ENCODE data around the gene TAB2.
A peak's percentile ranks its signal among the peaks of the same experiment; 100 is the strongest.
"Not testable (repeated sequence)": the region's sequence is repeated elsewhere in the genome, so short reads cannot be mapped to it uniquely, and the experiment has no call there.

Gene TAB2

GRCh38 chr6:149440735-149441671, 123.5 kb downstream of the TAB2 start:
- no peaks in the 10 kb centered on the region for H3K36me3 ChIP-seq (replicated peaks)
- DNase-seq, result no peak
- in situ Hi-C loops (cut with HindIII; ENCODE audit: low pct_ligation_motif_present, low sequenced_read_pairs), result no loop called here

GRCh38 chr6:149441740-149442139, 124.2 kb downstream of the TAB2 start:
- in situ Hi-C loops (cut with HindIII; ENCODE audit: low pct_ligation_motif_present, low sequenced_read_pairs), result no loop called here
- TF ChIP-seq CTCF (IDR thresholded peaks at IDR 0.05; ENCODE audit: low read depth, low read length, missing control alignments), result no peak
- no peaks in the 10 kb centered on the region for H3K36me3 ChIP-seq (replicated peaks)
- DNase-seq, result no peak
- no peak overlapping the region for H3K27ac ChIP-seq
- no peak overlapping the region for H3K4me3 ChIP-seq (ENCODE audit: low read depth, low read length)
- no peaks in the 10 kb centered on the region for H3K27me3 ChIP-seq (replicated peaks)

More at GRCh38 chr6:149440735-149441671, 123.5 kb downstream of the TAB2 start:
- Histone ChIP-seq H3K4me3 (ENCODE audit: low read depth, low read length) (no peak overlapping the region), H3K27me3 (replicated peaks) (no peaks in the 10 kb centered on the region), H3K27ac (no peak overlapping the region)
- no peak for TF ChIP-seq CTCF (IDR thresholded peaks at IDR 0.05; ENCODE audit: low read depth, low read length, missing control alignments)

- Histone ChIP-seq H3K4me3 (ENCODE audit: low read depth, low read length) (no peak overlapping the region), H3K36me3 (replicated peaks) (no peaks in the 10 kb centered on the region), H3K27ac (no peak overlapping the region), H3K27me3 (replicated peaks) (no peaks in the 10 kb centered on the region)
- in situ Hi-C loops (cut with HindIII; ENCODE audit: low pct_ligation_motif_present, low sequenced_read_pairs), result no loop called here
- peak; percentile 43 for DNase-seq
- TF ChIP-seq CTCF (IDR thresholded peaks at IDR 0.05; ENCODE audit: low read depth, low read length, missing control alignments), result no peak
Observed at GRCh38 chr6:149443411-149444181, 126.1 kb downstream of the TAB2 start.

- in situ Hi-C loops (cut with HindIII; ENCODE audit: low pct_ligation_motif_present, low sequenced_read_pairs), result not testable (repeated sequence)
Observed at GRCh38 chr6:149444360-149445094, 127.0 kb downstream of the TAB2 start.

GRCh38 chr6:149445095-149445466, 127.6 kb downstream of the TAB2 start:
- H3K27me3 ChIP-seq (replicated peaks), result no peaks in the 10 kb centered on the region
- no peak overlapping the region for H3K4me3 ChIP-seq (ENCODE audit: low read depth, low read length)
- in situ Hi-C loops (cut with HindIII; ENCODE audit: low pct_ligation_motif_present, low sequenced_read_pairs), result no loop called here
- H3K27ac ChIP-seq, result no peak overlapping the region
- no peaks in the 10 kb centered on the region for H3K36me3 ChIP-seq (replicated peaks)
- no peak for TF ChIP-seq CTCF (IDR thresholded peaks at IDR 0.05; ENCODE audit: low read depth, low read length, missing control alignments)
- DNase-seq, result no peak

More at GRCh38 chr6:149444360-149445094, 127.0 kb downstream of the TAB2 start:
- not testable (repeated sequence) for H3K27me3 ChIP-seq (replicated peaks); H3K27ac ChIP-seq; H3K4me3 ChIP-seq (ENCODE audit: low read depth, low read length); DNase-seq; H3K36me3 ChIP-seq (replicated peaks)
